ENCODE results near the gene LRP5.

- TF ChIP-seq, protein P1, sequence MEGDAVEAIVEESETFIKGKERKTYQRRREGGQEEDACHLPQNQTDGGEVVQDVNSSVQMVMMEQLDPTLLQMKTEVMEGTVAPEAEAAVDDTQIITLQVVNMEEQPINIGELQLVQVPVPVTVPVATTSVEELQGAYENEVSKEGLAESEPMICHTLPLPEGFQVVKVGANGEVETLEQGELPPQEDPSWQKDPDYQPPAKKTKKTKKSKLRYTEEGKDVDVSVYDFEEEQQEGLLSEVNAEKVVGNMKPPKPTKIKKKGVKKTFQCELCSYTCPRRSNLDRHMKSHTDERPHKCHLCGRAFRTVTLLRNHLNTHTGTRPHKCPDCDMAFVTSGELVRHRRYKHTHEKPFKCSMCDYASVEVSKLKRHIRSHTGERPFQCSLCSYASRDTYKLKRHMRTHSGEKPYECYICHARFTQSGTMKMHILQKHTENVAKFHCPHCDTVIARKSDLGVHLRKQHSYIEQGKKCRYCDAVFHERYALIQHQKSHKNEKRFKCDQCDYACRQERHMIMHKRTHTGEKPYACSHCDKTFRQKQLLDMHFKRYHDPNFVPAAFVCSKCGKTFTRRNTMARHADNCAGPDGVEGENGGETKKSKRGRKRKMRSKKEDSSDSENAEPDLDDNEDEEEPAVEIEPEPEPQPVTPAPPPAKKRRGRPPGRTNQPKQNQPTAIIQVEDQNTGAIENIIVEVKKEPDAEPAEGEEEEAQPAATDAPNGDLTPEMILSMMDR (IDR thresholded peaks at IDR 0.05; ENCODE audit: poor library complexity), result peak; percentile 96
- no peak for TF ChIP-seq EZH2 (IDR thresholded peaks at IDR 0.05; ENCODE audit: borderline replicate concordance)
These were observed 71.6 kb downstream of the LRP5 start for GRCh38 chr11:68383976-68384501.
